CD14-positive monocyte (primary cell): ENCODE measurements around the gene APOA1. TPM values are rescaled to one million over a fixed set of nuclear protein-coding genes. Genes with fewer than 3 reads are reported as not detected.

Source experiments
- DNase-seq, 3 donors: peaks; one replicate each; pipeline ENCODE4 v3.0.0-alpha.2; 2011 to 2022
- H2AFZ ChIP-seq: 2 replicates; pipeline ENCODE4 v1.6.0; 2012; ENCODE audit warnings: mild to moderate bottlenecking, low read depth, low read length, inconsistent platforms; ENCODE audit not compliant: insufficient read depth, poor library complexity, severe bottlenecking
- H3K27ac ChIP-seq, 2 donors: 1 replicate in 1 of 2; 2 replicates in 1 of 2; pipeline ENCODE4 v1.5.1; 2012 to 2013; ENCODE audit warnings: low read length in 2 of 2, control low read depth in 1 of 2, inconsistent platforms in 1 of 2, low read depth in 1 of 2, mild to moderate bottlenecking in 1 of 2
- H3K27me3 ChIP-seq, 2 donors: one replicate each; pipeline versions ENCODE4 v1.6.0 to v1.6.1; 2011 to 2013; ENCODE audit warnings: low read length in 2 of 2; ENCODE audit not compliant: control insufficient read depth in 2 of 2, insufficient read depth in 2 of 2
- H3K36me3 ChIP-seq, 2 donors: replicated peaks in 1 of 2; 1 replicate in 1 of 2; 2 replicates in 1 of 2; pipeline versions ENCODE4 v1.5.1 to v1.6.1; 2012 to 2013; ENCODE audit warnings: low read length in 2 of 2, control low read depth in 1 of 2, inconsistent platforms in 1 of 2, mild to moderate bottlenecking in 1 of 2; ENCODE audit not compliant: insufficient read depth in 2 of 2, control insufficient read depth in 1 of 2
- H3K4me1 ChIP-seq, 2 donors: 1 replicate in 1 of 2; 2 replicates in 1 of 2; pipeline versions ENCODE4 v1.5.1 to v1.6.1; 2012 to 2013; ENCODE audit warnings: low read length in 2 of 2, control low read depth in 1 of 2, inconsistent platforms in 1 of 2, mild to moderate bottlenecking in 1 of 2, moderate library complexity in 1 of 2; ENCODE audit not compliant: insufficient read depth in 2 of 2, control insufficient read depth in 1 of 2
- H3K4me2 ChIP-seq: replicated peaks from 2 replicates; pipeline ENCODE3; 2012; ENCODE audit warnings: low read length, moderate library complexity, mild to moderate bottlenecking; ENCODE audit not compliant: poor library complexity, severe bottlenecking; ENCODE audit errors: extremely low read depth
- H3K4me3 ChIP-seq, 3 experiments: fragments of 200-600 bp in 1 of 3; sonication (generic) in 1 of 3; replicated peaks in 1 of 3; 1 replicate in 2 of 3; 2 replicates in 1 of 3; pipeline ENCODE4 v1.5.1; 2011 to 2013; ENCODE audit warnings: low read length in 3 of 3, mild to moderate bottlenecking in 3 of 3, control low read depth in 2 of 3, low read depth in 2 of 3, inconsistent platforms in 1 of 3, moderate library complexity in 1 of 3
- H3K79me2 ChIP-seq: 2 replicates; pipeline ENCODE4 v1.6.0; 2012; ENCODE audit warnings: mild to moderate bottlenecking, control low read depth, inconsistent platforms, low read length, moderate library complexity; ENCODE audit not compliant: insufficient read depth
- H3K9ac ChIP-seq: 2 replicates; pipeline ENCODE4 v1.6.0; 2017; ENCODE audit warnings: low read length, mild to moderate bottlenecking; ENCODE audit not compliant: insufficient read depth, poor library complexity, severe bottlenecking
- H3K9me3 ChIP-seq, 2 donors: replicated peaks in 1 of 2; 1 replicate in 1 of 2; 2 replicates in 1 of 2; pipeline versions ENCODE4 v1.5.1 to v1.6.1; 2012 to 2013; ENCODE audit warnings: low read length in 2 of 2, control low read depth in 1 of 2; ENCODE audit not compliant: control insufficient read depth in 1 of 2, insufficient read depth in 1 of 2
- H4K20me1 ChIP-seq: 2 replicates; pipeline ENCODE4 v1.6.0; 2012; ENCODE audit warnings: mild to moderate bottlenecking, low read length, control low read depth, moderate library complexity; ENCODE audit not compliant: insufficient read depth
- H3K27ac Mint-ChIP-seq, 7 donors: one replicate each; pipeline ENCODE4 v1.8.0; 2020; ENCODE audit warnings: mild to moderate bottlenecking in 7 of 7, mixed read lengths in 7 of 7, moderate library complexity in 6 of 7, inconsistent platforms in 2 of 7
- H3K27me3 Mint-ChIP-seq, 3 donors: one replicate each; pipeline ENCODE4 v1.8.0; 2021 to 2022; ENCODE audit warnings: low read depth in 3 of 3, mild to moderate bottlenecking in 3 of 3, mixed read lengths in 3 of 3, moderate library complexity in 3 of 3, inconsistent platforms in 1 of 3
- H3K36me3 Mint-ChIP-seq, 2 donors: one replicate each; pipeline ENCODE4 v1.8.0; 2020; ENCODE audit warnings: mixed read lengths in 2 of 2, inconsistent platforms in 1 of 2, mild to moderate bottlenecking in 1 of 2
- H3K4me1 Mint-ChIP-seq: one replicate; pipeline ENCODE4 v1.8.0; 2020; ENCODE audit warnings: mild to moderate bottlenecking, mixed read lengths
- H3K4me3 Mint-ChIP-seq, 2 donors: one replicate each; pipeline ENCODE4 v1.8.0; 2020; ENCODE audit warnings: mild to moderate bottlenecking in 2 of 2, mixed read lengths in 2 of 2, moderate library complexity in 1 of 2
- H3K9me3 Mint-ChIP-seq, 7 donors: one replicate each; pipeline ENCODE4 v1.8.0; 2020 to 2022; ENCODE audit warnings: mixed read lengths in 7 of 7, mild to moderate bottlenecking in 6 of 7, moderate library complexity in 6 of 7, inconsistent platforms in 2 of 7
- CTCF ChIP-seq: fragments of 200-600 bp; IDR thresholded peaks from one replicate; pipeline ENCODE4 v1.8.0; 2022; ENCODE audit warnings: antibody characterized with exemption, mild to moderate bottlenecking
- WGBS: methylation state at CpG from one replicate; pipeline ENCODE4 v1.1.5; 2013; ENCODE audit warnings: missing lambda C conversion rate; ENCODE audit not compliant: insufficient coverage; 5-methylcytosine and 5-hydroxymethylcytosine counted together
- intact Hi-C, 2 donors: fragments of 100-400 bp; cut with micrococcal nuclease; formaldehyde crosslinking; loops; one replicate each; pipeline versions ENCODE4 v1.15.0 to v1.15.1; 2023
- polyA plus RNA-seq, 3 donors: library from polyadenylated mRNA; depleted of rRNA in 1 of 3; unstranded in 2 of 3; stranded (reverse) in 1 of 3; fragments of 300-500 nt in 2 of 3; fragments of >200 nt in 1 of 3; fragmentation: Illumina TruSeq in 2 of 3; gene quantifications; 1 replicate in 2 of 3; 2 replicates in 1 of 3; pipeline ENCODE4 v1.2.3, GENCODE V29; 2012 to 2021

APOA1 gene
- polyA plus RNA-seq, 3 donors: 0.29 TPM; not detected in 2

GRCh38 chr11:116860303-116860702, 22.9 kb upstream of the APOA1 start:
- Histone ChIP-seq H3K4me1 (peaks cover 0 to 6% of the 10 kb centered on the region in 2 donors), H3K9me3 (no peaks in the 10 kb centered on the region), H3K79me2 (peaks cover 4% of the 10 kb centered on the region), H3K27me3 (no peaks in the 10 kb centered on the region), H2AFZ (no peak overlapping the region), H3K4me3 (no peak overlapping the region), H3K4me2 (no peak overlapping the region), H3K9ac (no peak overlapping the region), H3K27ac (no peak overlapping the region), H3K36me3 (peaks cover 92 to 96% of the 10 kb centered on the region in 2 donors), H4K20me1 (peaks cover 15% of the 10 kb centered on the region)
- H3K27ac Mint-ChIP-seq: peak overlapping the region in 1 of 7 donors; percentile 50
- DNase-seq: no peak
- no CpG with 5 or more reads among the region's 6 CpGs for WGBS
- H3K4me3 Mint-ChIP-seq: no peak overlapping the region
- peaks cover 91 to 99% of the 10 kb centered on the region in 2 donors for H3K36me3 Mint-ChIP-seq
- no peaks in the 10 kb centered on the region for H3K9me3 Mint-ChIP-seq
- H3K4me1 Mint-ChIP-seq: peaks cover 3% of the 10 kb centered on the region
- no peaks in the 10 kb centered on the region for H3K27me3 Mint-ChIP-seq
- TF ChIP-seq CTCF: no peak
- intact Hi-C loops: no loop called here

GRCh38 chr11:116859175-116859574, 21.8 kb upstream of the APOA1 start:
- no peaks in the 10 kb centered on the region for H3K9me3 ChIP-seq
- H4K20me1 ChIP-seq: peaks cover 24% of the 10 kb centered on the region
- H2AFZ ChIP-seq: no peak overlapping the region
- Mint-ChIP-seq H3K4me3 (no peak overlapping the region), H3K9me3 (no peaks in the 10 kb centered on the region), H3K4me1 (peaks cover 10% of the 10 kb centered on the region), H3K27me3 (no peaks in the 10 kb centered on the region), H3K36me3 (peaks cover 88 to 99% of the 10 kb centered on the region in 2 donors), H3K27ac (peak overlapping the region in 4 of 7 donors; percentile 46 to 82 (median 56))
- no peak overlapping the region for H3K4me2 ChIP-seq
- 97% methylated on average over 8 of the region's 8 CpGs for WGBS
- H3K4me3 ChIP-seq: no peak overlapping the region
- intact Hi-C loops: no loop called here
- H3K9ac ChIP-seq: no peak overlapping the region
- H3K79me2 ChIP-seq: peaks cover 7% of the 10 kb centered on the region
- TF ChIP-seq CTCF: no peak
- no peaks in the 10 kb centered on the region for H3K27me3 ChIP-seq
- H3K4me1 ChIP-seq: peaks cover 4 to 15% of the 10 kb centered on the region in 2 donors
- H3K27ac ChIP-seq: no peak overlapping the region
- H3K36me3 ChIP-seq: peaks cover 81 to 93% of the 10 kb centered on the region in 2 donors
- no peak for DNase-seq
